ENCODE data around the gene PDAP1. TPM values are rescaled to one million over a fixed set of nuclear protein-coding genes. Genes with fewer than 3 reads are reported as not detected.
A peak's percentile ranks its signal among the peaks of the same experiment; 100 is the strongest.
"Not testable (repeated sequence)": the region's sequence is repeated elsewhere in the genome, so short reads cannot be mapped to it uniquely, and the experiment has no call there.

PDAP1 gene
- total and polyA plus RNA-seq, 7 experiments from 2014 or later: 38.4 to 104 (median 43.4) TPM

GRCh38 chr7:99352247-99352646, 56.1 kb downstream of the PDAP1 start:
- peaks cover 0 to 22% (median 14%) of the 10 kb centered on the region in 5 donors for H3K36me3 Mint-ChIP-seq
- no peak overlapping the region for H3K27ac Mint-ChIP-seq
- DNase-seq (no peak), ATAC-seq (no peak)
- H3K9me3 ChIP-seq (ENCODE audit: control insufficient read depth in 2 of 3, low read length in 3 of 3): no peaks in the 10 kb centered on the region
- H3K4me3 Mint-ChIP-seq: no peak overlapping the region
- peaks cover 19 to 72% (median 20%) of the 10 kb centered on the region in 3 experiments for H3K36me3 ChIP-seq (ENCODE audit: control insufficient read depth in 2 of 3, insufficient read depth in 3 of 3, low read length in 3 of 3)
- H3K27ac ChIP-seq (ENCODE audit: low read depth, low read length): no peak overlapping the region
- no peaks in the 10 kb centered on the region for H3K27me3 ChIP-seq (ENCODE audit: control insufficient read depth in 2 of 2, insufficient read depth in 2 of 2, low read length in 2 of 2)
- no peaks in the 10 kb centered on the region for H3K9me3 Mint-ChIP-seq
- H3K4me1 Mint-ChIP-seq: peaks cover 0 to 2% (median 0%) of the 10 kb centered on the region in 7 donors
- ChIA-PET CTCF (interaction anchor here (0.7 to 1.0 kb wide), 2 partner anchors 11 to 19 kb away, joined by 3 read pairs; no protein-coding TSS in a partner anchor), POLR2A (no interaction called here)
- intact Hi-C loops (cut with micrococcal nuclease): no loop called here
- no peak overlapping the region for H3K4me3 ChIP-seq (ENCODE audit: low read length)
- no peaks in the 10 kb centered on the region for H3K4me1 ChIP-seq (ENCODE audit: control insufficient read depth in 2 of 2, insufficient read depth in 2 of 2, low read length in 2 of 2)
- no peaks in the 10 kb centered on the region for H3K27me3 Mint-ChIP-seq

- H3K9me3 Mint-ChIP-seq; POLR2A ChIA-PET; H3K27me3 ChIP-seq (ENCODE audit: control insufficient read depth in 2 of 2, insufficient read depth in 2 of 2, low read length in 2 of 2); H3K27me3 Mint-ChIP-seq; H3K9me3 ChIP-seq (ENCODE audit: control insufficient read depth in 2 of 3, low read length in 3 of 3); ATAC-seq; DNase-seq; H3K27ac ChIP-seq (ENCODE audit: low read depth, low read length); H3K4me3 Mint-ChIP-seq; H3K4me1 ChIP-seq (ENCODE audit: control insufficient read depth in 2 of 2, insufficient read depth in 2 of 2, low read length in 2 of 2); H3K4me1 Mint-ChIP-seq; intact Hi-C loops (cut with micrococcal nuclease); H3K4me3 ChIP-seq (ENCODE audit: low read length): not testable (repeated sequence)
- H3K36me3 ChIP-seq (ENCODE audit: control insufficient read depth in 2 of 3, insufficient read depth in 3 of 3, low read length in 3 of 3): peaks cover 16 to 78% (median 20%) of the 10 kb centered on the region in 3 experiments
- CTCF ChIA-PET: interaction anchor here (0.7 kb wide), 1 partner anchor 222 kb away, joined by 5 read pairs; no protein-coding TSS in a partner anchor
- H3K27ac Mint-ChIP-seq: peak overlapping the region in 4 of 9 donors; percentile 47 to 82 (median 68)
- H3K36me3 Mint-ChIP-seq: peaks cover 0 to 20% (median 9%) of the 10 kb centered on the region in 5 donors
Observed at GRCh38 chr7:99350641-99351040, 57.8 kb downstream of the PDAP1 start.

Other genes with a start within 250 kb of the PDAP1 start
- gene KPNA7, start 200.5 kb downstream of the PDAP1 start, total RNA-seq: not detected
- gene KPNA7, start 200.5 kb downstream of the PDAP1 start, polyA plus RNA-seq: not detected
- gene MYH16, start 135.8 kb downstream of the PDAP1 start, total RNA-seq: not detected
- not detected for gene MYH16, start 135.8 kb downstream of the PDAP1 start, polyA plus RNA-seq
- 10 to 100 TPM; 28.1 to 62.5 (median 43.2) TPM for gene ARPC1A, start 82.7 kb downstream of the PDAP1 start, total RNA-seq
- gene ARPC1A, start 82.7 kb downstream of the PDAP1 start, polyA plus RNA-seq: 100 to 1,000 TPM in 1 of 2 donors, 10 to 100 TPM in 1; 55.7 to 101 TPM
- gene ARPC1B, start 33.9 kb downstream of the PDAP1 start, total RNA-seq: 100 to 1,000 TPM in 4 of 5 experiments, 10 to 100 TPM in 1; 88.1 to 364 (median 141) TPM
- 100 to 1,000 TPM; 379 to 575 TPM for gene ARPC1B, start 33.9 kb downstream of the PDAP1 start, polyA plus RNA-seq
- 100 to 1,000 TPM in 2 of 5 experiments, 10 to 100 TPM in 3; 55.2 to 134 (median 83.9) TPM for gene BUD31, start 372 bp upstream of the PDAP1 start, total RNA-seq
- gene BUD31, start 372 bp upstream of the PDAP1 start, polyA plus RNA-seq: 100 to 1,000 TPM; 148 to 173 TPM
- 10 to 100 TPM in 2 of 5 experiments, 1 to 10 TPM in 3; 4.0 to 10.8 (median 8.8) TPM for gene PTCD1, start 30.2 kb upstream of the PDAP1 start, total RNA-seq
- 1 to 10 TPM; 3.7 to 4.2 TPM for gene PTCD1, start 30.2 kb upstream of the PDAP1 start, polyA plus RNA-seq
- 10 to 100 TPM; 36.3 to 69.4 (median 45.7) TPM for gene CPSF4, start 30.3 kb upstream of the PDAP1 start, total RNA-seq
- gene CPSF4, start 30.3 kb upstream of the PDAP1 start, polyA plus RNA-seq: 10 to 100 TPM; 22.4 to 28.3 TPM
- 100 to 1,000 TPM in 3 of 5 experiments, 10 to 100 TPM in 2; 77.8 to 349 (median 126) TPM for gene ATP5MF, start 57.6 kb upstream of the PDAP1 start, total RNA-seq
- 100 to 1,000 TPM; 345 to 406 TPM for gene ATP5MF, start 57.6 kb upstream of the PDAP1 start, polyA plus RNA-seq
- gene ZNF789, start 64.3 kb upstream of the PDAP1 start, total RNA-seq: 10 to 100 TPM; 17.4 to 28.0 (median 27.3) TPM
- gene ZNF789, start 64.3 kb upstream of the PDAP1 start, polyA plus RNA-seq: 10 to 100 TPM in 1 of 2 donors, 1 to 10 TPM in 1; 9.5 to 10.6 TPM
- 100 to 1,000 TPM in 2 of 5 experiments, 10 to 100 TPM in 3; 55.2 to 199 (median 98.1) TPM for gene ZNF394, start 91.7 kb upstream of the PDAP1 start, total RNA-seq
- 10 to 100 TPM; 68.2 to 93.3 TPM for gene ZNF394, start 91.7 kb upstream of the PDAP1 start, polyA plus RNA-seq
- gene ZKSCAN5, start 96.1 kb upstream of the PDAP1 start, total RNA-seq: 10 to 100 TPM in 1 of 5 experiments, 1 to 10 TPM in 4; 4.7 to 11.0 (median 8.3) TPM
- 1 to 10 TPM; 4.1 to 8.1 TPM for gene ZKSCAN5, start 96.1 kb upstream of the PDAP1 start, polyA plus RNA-seq
- 10 to 100 TPM in 2 of 5 experiments, 1 to 10 TPM in 3; 1.9 to 13.6 (median 5.0) TPM for gene FAM200A, start 143.5 kb upstream of the PDAP1 start, total RNA-seq
- gene FAM200A, start 143.5 kb upstream of the PDAP1 start, polyA plus RNA-seq: 1 to 10 TPM; 5.9 to 7.6 TPM
- gene ZNF655, start 150.0 kb upstream of the PDAP1 start, total RNA-seq: 100 to 1,000 TPM; 110 to 165 (median 157) TPM
- 10 to 100 TPM; 65.8 to 81.7 TPM for gene ZNF655, start 150.0 kb upstream of the PDAP1 start, polyA plus RNA-seq
- 1 to 10 TPM in 1 of 5 experiments, under 1 TPM in 3, not detected in 1; 0.80 to 1.9 (median 0.90) TPM for gene TMEM225B, start 189.7 kb upstream of the PDAP1 start, total RNA-seq
- 1 to 10 TPM in 1 of 2 donors, under 1 TPM in 1; 0.44 to 2.5 TPM for gene TMEM225B, start 189.7 kb upstream of the PDAP1 start, polyA plus RNA-seq
- gene ZSCAN25, start 208.3 kb upstream of the PDAP1 start, total RNA-seq: 10 to 100 TPM; 33.9 to 51.6 (median 43.8) TPM
- gene ZSCAN25, start 208.3 kb upstream of the PDAP1 start, polyA plus RNA-seq: 10 to 100 TPM; 15.5 to 20.6 TPM